Stimulated activated CD4-positive, alpha-beta T cell treated with anti-CD3 and anti-CD28 coated beads, Interleukin-4, amount 100 ng/mL, for 1 hour (primary cell): ENCODE data around the gene FAM174B.

ENCODE experiments used
- DNase-seq: peaks from one replicate; pipeline ENCODE4 v3.0.0-alpha.2; 2020

FAM174B gene

GRCh38 chr15:92664178-92664900 lies 8.8 kb upstream of the FAM174B start:
- no peak for DNase-seq

GRCh38 chr15:92663250-92663951 lies 7.8 kb upstream of the FAM174B start:
- DNase-seq: peak; percentile 15

GRCh38 chr15:92662762-92663161 lies 7.2 kb upstream of the FAM174B start:
- DNase-seq: no peak

- DNase-seq: no peak
Measured at GRCh38 chr15:92661956-92662355, 6.4 kb upstream of the FAM174B start.

- DNase-seq: no peak
Measured at GRCh38 chr15:92661069-92661468, 5.5 kb upstream of the FAM174B start.

- DNase-seq: no peak
Measured at GRCh38 chr15:92657486-92657885, 1.9 kb upstream of the FAM174B start.

- DNase-seq: no peak
Measured at GRCh38 chr15:92656089-92656488, 514 bp upstream of the FAM174B start.

- DNase-seq: no peak
Measured at GRCh38 chr15:92654662-92655061, 913 bp downstream of the FAM174B start.

- no peak for DNase-seq
Measured at GRCh38 chr15:92653836-92654539, 1.6 kb downstream of the FAM174B start.

- DNase-seq: no peak
Measured at GRCh38 chr15:92653366-92653765, 2.2 kb downstream of the FAM174B start.

GRCh38 chr15:92652576-92652966 lies 3.0 kb downstream of the FAM174B start:
- DNase-seq: no peak

GRCh38 chr15:92651877-92652575 lies 3.5 kb downstream of the FAM174B start:
- no peak for DNase-seq

- DNase-seq: no peak
Measured at GRCh38 chr15:92650966-92651365, 4.6 kb downstream of the FAM174B start.

GRCh38 chr15:92650256-92650655 lies 5.3 kb downstream of the FAM174B start:
- no peak for DNase-seq

GRCh38 chr15:92648190-92648875 lies 7.2 kb downstream of the FAM174B start:
- DNase-seq: no peak

GRCh38 chr15:92647467-92648163 lies 8.0 kb downstream of the FAM174B start:
- DNase-seq: no peak

- no peak for DNase-seq
Measured at GRCh38 chr15:92646216-92646615, 9.4 kb downstream of the FAM174B start.

- no peak for DNase-seq
Measured at GRCh38 chr15:92645731-92646130, 9.8 kb downstream of the FAM174B start.

GRCh38 chr15:92645051-92645631 lies 10.4 kb downstream of the FAM174B start:
- DNase-seq: no peak

- no peak for DNase-seq
Measured at GRCh38 chr15:92643849-92644815, 11.4 kb downstream of the FAM174B start.
